Epithelial cell of alveolus of lung (primary cell): Measurements from ENCODE around the gene IL13. TPM values are rescaled to one million over a fixed set of nuclear protein-coding genes. Genes with fewer than 3 reads are reported as not detected.

Experiments used
- total RNA-seq: library from RNA; depleted of rRNA; stranded (reverse); fragments of >200 nt; gene quantifications from 2 replicates; pipeline ENCODE4 v1.2.1, GENCODE V29; 2015

The IL13 gene
- not detected in 2 replicates for total RNA-seq

GRCh38 chr5:132657676-132658380, at the start of gene IL13:
Gene IL13, plus strand, starts transcription at chr5:132658173. Its CDS starts 14 bp downstream, at chr5:132658187.

GRCh38 chr5:132673939-132674630, 16.1 kb downstream of the IL13 start, which contains the start of gene IL4:
Gene IL4, plus strand, starts transcription at chr5:132673989. Its CDS starts 62 bp downstream, at chr5:132674051.

Other genes starting within 250 kb of the IL13 start
- 13.6 and 48.6 TPM in 2 replicates for gene IRF1, start 167.4 kb upstream of the IL13 start, total RNA-seq
- gene IL5, start 114.7 kb upstream of the IL13 start, total RNA-seq = not detected in 2 replicates
- gene RAD50, start 101.2 kb upstream of the IL13 start, total RNA-seq = 16.0 and 16.8 TPM in 2 replicates
- not detected in 2 replicates for gene IL4, start 15.8 kb downstream of the IL13 start, total RNA-seq
- gene KIF3A, start 79.4 kb downstream of the IL13 start, total RNA-seq = 3.1 and 3.5 TPM in 2 replicates
- gene CCNI2, start 89.3 kb downstream of the IL13 start, total RNA-seq = under 0.01 TPM in 1 of 2 replicates, not detected in the other
- 37.9 and 50.1 TPM in 2 replicates for gene SEPTIN8, start 119.1 kb downstream of the IL13 start, total RNA-seq
- 0.16 TPM in 1 of 2 replicates, not detected in the other for gene SOWAHA, start 155.1 kb downstream of the IL13 start, total RNA-seq
- 5.5 and 114 TPM in 2 replicates for gene SHROOM1, start 172.5 kb downstream of the IL13 start, total RNA-seq
- gene GDF9, start 208.3 kb downstream of the IL13 start, total RNA-seq = 1.3 TPM in 1 of 2 replicates, not detected in the other
- 86.2 and 222 TPM in 2 replicates for gene UQCRQ, start 208.5 kb downstream of the IL13 start, total RNA-seq
- 0.32 TPM in 1 of 2 replicates, not detected in the other for gene LEAP2, start 215.5 kb downstream of the IL13 start, total RNA-seq